ENCODE measurements around the gene CTDSP2.
A peak's percentile ranks its signal among the peaks of the same experiment; 100 is the strongest.

The CTDSP2 gene

DNA sequence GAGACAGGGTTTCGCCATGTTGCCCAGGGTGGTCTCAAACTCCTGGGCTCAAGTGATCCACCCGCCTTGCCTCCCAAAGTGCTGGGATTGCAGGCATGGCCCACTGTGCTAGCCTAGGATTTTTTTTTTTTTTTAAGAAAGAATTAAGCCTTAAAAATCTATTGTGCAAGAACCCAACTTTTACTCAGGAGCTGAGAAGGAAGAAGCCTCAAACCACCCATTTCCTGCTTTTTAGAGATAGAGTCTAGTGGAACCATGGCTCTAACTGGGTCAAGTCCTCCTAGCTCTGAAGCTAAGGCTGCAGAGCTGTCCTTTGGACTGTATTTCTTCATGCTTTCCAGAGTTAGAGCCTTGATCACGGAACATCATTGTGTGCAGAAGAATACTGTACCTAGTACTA is 65.3 kb downstream of the CTDSP2 start:
- H3K27me3 ChIP-seq (ENCODE audit: insufficient read depth, poor library complexity, severe bottlenecking) = no peaks in the 10 kb centered on the region
- DNase-seq (ENCODE audit: low read depth in 1 of 2, low spot score in 1 of 2) = peak in 1 of 2 experiments; percentile 46
- H3K4me3 ChIP-seq (replicated peaks; ENCODE audit: insufficient read depth, low read length) = no peak overlapping the region
- H3K27ac ChIP-seq (replicated peaks) = peak overlapping the region; percentile 71
- TF ChIP-seq SPI1 (IDR thresholded peaks at IDR 0.05; ENCODE audit: borderline replicate concordance, low read depth) = no peak
- no peak for TF ChIP-seq POLR2AphosphoS5 (IDR thresholded peaks at IDR 0.05; ENCODE audit: low read depth)
- TF ChIP-seq, protein P1, sequence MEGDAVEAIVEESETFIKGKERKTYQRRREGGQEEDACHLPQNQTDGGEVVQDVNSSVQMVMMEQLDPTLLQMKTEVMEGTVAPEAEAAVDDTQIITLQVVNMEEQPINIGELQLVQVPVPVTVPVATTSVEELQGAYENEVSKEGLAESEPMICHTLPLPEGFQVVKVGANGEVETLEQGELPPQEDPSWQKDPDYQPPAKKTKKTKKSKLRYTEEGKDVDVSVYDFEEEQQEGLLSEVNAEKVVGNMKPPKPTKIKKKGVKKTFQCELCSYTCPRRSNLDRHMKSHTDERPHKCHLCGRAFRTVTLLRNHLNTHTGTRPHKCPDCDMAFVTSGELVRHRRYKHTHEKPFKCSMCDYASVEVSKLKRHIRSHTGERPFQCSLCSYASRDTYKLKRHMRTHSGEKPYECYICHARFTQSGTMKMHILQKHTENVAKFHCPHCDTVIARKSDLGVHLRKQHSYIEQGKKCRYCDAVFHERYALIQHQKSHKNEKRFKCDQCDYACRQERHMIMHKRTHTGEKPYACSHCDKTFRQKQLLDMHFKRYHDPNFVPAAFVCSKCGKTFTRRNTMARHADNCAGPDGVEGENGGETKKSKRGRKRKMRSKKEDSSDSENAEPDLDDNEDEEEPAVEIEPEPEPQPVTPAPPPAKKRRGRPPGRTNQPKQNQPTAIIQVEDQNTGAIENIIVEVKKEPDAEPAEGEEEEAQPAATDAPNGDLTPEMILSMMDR (IDR thresholded peaks at IDR 0.05; ENCODE audit: insufficient read depth, low read length) = no peak
- TF ChIP-seq, protein P2, sequence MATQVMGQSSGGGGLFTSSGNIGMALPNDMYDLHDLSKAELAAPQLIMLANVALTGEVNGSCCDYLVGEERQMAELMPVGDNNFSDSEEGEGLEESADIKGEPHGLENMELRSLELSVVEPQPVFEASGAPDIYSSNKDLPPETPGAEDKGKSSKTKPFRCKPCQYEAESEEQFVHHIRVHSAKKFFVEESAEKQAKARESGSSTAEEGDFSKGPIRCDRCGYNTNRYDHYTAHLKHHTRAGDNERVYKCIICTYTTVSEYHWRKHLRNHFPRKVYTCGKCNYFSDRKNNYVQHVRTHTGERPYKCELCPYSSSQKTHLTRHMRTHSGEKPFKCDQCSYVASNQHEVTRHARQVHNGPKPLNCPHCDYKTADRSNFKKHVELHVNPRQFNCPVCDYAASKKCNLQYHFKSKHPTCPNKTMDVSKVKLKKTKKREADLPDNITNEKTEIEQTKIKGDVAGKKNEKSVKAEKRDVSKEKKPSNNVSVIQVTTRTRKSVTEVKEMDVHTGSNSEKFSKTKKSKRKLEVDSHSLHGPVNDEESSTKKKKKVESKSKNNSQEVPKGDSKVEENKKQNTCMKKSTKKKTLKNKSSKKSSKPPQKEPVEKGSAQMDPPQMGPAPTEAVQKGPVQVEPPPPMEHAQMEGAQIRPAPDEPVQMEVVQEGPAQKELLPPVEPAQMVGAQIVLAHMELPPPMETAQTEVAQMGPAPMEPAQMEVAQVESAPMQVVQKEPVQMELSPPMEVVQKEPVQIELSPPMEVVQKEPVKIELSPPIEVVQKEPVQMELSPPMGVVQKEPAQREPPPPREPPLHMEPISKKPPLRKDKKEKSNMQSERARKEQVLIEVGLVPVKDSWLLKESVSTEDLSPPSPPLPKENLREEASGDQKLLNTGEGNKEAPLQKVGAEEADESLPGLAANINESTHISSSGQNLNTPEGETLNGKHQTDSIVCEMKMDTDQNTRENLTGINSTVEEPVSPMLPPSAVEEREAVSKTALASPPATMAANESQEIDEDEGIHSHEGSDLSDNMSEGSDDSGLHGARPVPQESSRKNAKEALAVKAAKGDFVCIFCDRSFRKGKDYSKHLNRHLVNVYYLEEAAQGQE (IDR thresholded peaks at IDR 0.05; ENCODE audit: insufficient replicate concordance, low read depth) = no peak
- TF ChIP-seq GABPA (IDR thresholded peaks at IDR 0.05; ENCODE audit: low read depth) = no peak

DNA sequence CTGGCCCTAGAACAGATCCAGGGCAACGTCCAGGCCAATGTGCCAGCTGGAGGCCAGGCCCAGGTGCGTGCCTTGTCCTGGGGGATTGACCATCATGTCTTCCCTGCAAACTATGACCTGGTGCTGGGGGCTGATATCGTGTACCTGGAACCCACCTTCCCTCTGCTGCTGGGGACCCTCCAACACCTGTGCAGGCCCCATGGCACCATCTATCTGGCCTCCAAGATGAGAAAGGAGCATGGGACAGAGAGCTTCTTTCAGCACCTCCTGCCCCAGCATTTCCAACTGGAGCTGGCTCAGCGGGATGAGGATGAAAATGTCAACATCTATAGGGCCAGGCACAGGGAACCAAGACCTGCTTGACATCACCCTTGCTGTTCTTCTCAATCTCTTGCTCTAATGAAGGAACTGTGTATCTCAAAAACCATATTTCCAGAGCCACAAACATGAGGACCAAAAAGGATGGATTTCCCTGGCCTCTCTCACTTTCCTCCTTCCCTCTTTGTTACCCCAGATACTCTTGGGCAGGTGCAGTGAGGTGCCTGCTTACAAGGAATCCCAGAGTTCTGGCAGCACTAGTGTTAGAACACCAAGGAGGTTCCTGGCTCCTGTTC is 66.1 kb downstream of the CTDSP2 start:
- H3K27ac ChIP-seq (replicated peaks) = peak overlapping the region; percentile 71
- H3K4me3 ChIP-seq (replicated peaks; ENCODE audit: insufficient read depth, low read length) = no peak overlapping the region
- TF ChIP-seq SPI1 (IDR thresholded peaks at IDR 0.05; ENCODE audit: borderline replicate concordance, low read depth) = no peak
- TF ChIP-seq GABPA (IDR thresholded peaks at IDR 0.05; ENCODE audit: low read depth) = no peak
- no peak for TF ChIP-seq POLR2AphosphoS5 (IDR thresholded peaks at IDR 0.05; ENCODE audit: low read depth)
- TF ChIP-seq, protein P1 (IDR thresholded peaks at IDR 0.05; ENCODE audit: insufficient read depth, low read length) = no peak
- TF ChIP-seq, protein P2 (IDR thresholded peaks at IDR 0.05; ENCODE audit: insufficient replicate concordance, low read depth) = no peak
- no peak for DNase-seq (ENCODE audit: low read depth in 1 of 2, low spot score in 1 of 2)
- no peaks in the 10 kb centered on the region for H3K27me3 ChIP-seq (ENCODE audit: insufficient read depth, poor library complexity, severe bottlenecking)

DNA sequence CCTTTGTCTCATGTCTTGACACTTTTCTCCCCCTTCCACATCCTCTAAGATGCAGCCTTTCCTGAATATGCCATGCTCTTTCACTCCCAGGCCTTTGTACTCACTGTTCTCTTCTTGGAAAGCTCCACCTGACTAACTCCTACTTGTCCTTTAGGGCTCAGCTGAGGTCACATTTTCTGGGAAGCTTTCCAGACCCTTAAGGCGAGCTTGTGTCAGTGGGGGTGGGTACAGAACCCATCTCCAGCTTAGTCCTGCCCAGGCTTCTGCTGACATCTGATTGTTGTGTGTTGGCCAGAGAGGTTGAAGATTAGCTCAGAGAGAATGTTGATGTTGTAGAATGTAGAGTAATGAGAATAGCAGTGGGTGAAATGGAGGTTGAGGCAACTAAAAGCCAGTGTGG is 66.8 kb downstream of the CTDSP2 start:
- H3K4me3 ChIP-seq (replicated peaks; ENCODE audit: insufficient read depth, low read length) = no peak overlapping the region
- H3K27me3 ChIP-seq (ENCODE audit: insufficient read depth, poor library complexity, severe bottlenecking) = no peaks in the 10 kb centered on the region
- DNase-seq (ENCODE audit: low read depth in 1 of 2, low spot score in 1 of 2) = no peak
- TF ChIP-seq, protein P2 (IDR thresholded peaks at IDR 0.05; ENCODE audit: insufficient replicate concordance, low read depth) = no peak
- TF ChIP-seq POLR2AphosphoS5 (IDR thresholded peaks at IDR 0.05; ENCODE audit: low read depth) (no peak), SPI1 (IDR thresholded peaks at IDR 0.05; ENCODE audit: borderline replicate concordance, low read depth) (no peak), GABPA (IDR thresholded peaks at IDR 0.05; ENCODE audit: low read depth) (no peak)
- TF ChIP-seq, protein P1 (IDR thresholded peaks at IDR 0.05; ENCODE audit: insufficient read depth, low read length) = no peak
- no peak overlapping the region for H3K27ac ChIP-seq (replicated peaks)
